ENCODE measurements around the gene SFI1. TPM values are rescaled to one million over a fixed set of nuclear protein-coding genes. Genes with fewer than 3 reads are reported as not detected.

Gene SFI1
- total and polyA plus RNA-seq, 2 of the 8 experiments (the other 6 are each of a cell fraction or from before 2014, with no cell fraction given), result 10.4 to 30.1 TPM

GRCh38 chr22:31532060-31532459 lies 35.7 kb downstream of the SFI1 start:
- CTCF ChIA-PET (ENCODE audit: partially characterized antibody), result interaction anchor here (0.6 to 2.8 kb wide), 3 partner anchors 13 to 51 kb away, joined by 3 to 13 read pairs (median 4); no protein-coding TSS in a partner anchor
- no peak overlapping the region for H3K18ac ChIP-seq (ENCODE audit: extremely low read depth, low read length)
- no peak overlapping the region for H3K56ac ChIP-seq (replicated peaks; ENCODE audit: insufficient read length, low read depth, low read length)
- H2BK15ac ChIP-seq (ENCODE audit: low read length), result no peak overlapping the region
- no peaks in the 10 kb centered on the region for H3K9me3 ChIP-seq (ENCODE audit: insufficient read depth in 2 of 2, low read depth in 1 of 2, low read length in 1 of 2)
- no peak overlapping the region for H4K8ac ChIP-seq (ENCODE audit: extremely low read depth, insufficient read depth, low read length)
- no peaks in the 10 kb centered on the region for H3K79me1 ChIP-seq (ENCODE audit: low read depth, low read length)
- H2BK12ac ChIP-seq (ENCODE audit: low read depth, low read length), result no peak overlapping the region
- no peak overlapping the region for H3K9ac ChIP-seq (replicated peaks in 1 of 4; ENCODE audit: extremely low read depth in 1 of 4, low read depth in 3 of 4, low read length in 3 of 4)
- POLR2A ChIA-PET (ENCODE audit: partially characterized antibody), result no interaction called here
- no peaks in the 10 kb centered on the region for H3K23me2 ChIP-seq (ENCODE audit: low read depth, low read length)
- H2AFZ ChIP-seq (ENCODE audit: low read length), result no peak overlapping the region
- H4K91ac ChIP-seq (replicated peaks; ENCODE audit: insufficient read length, low read length), result no peak overlapping the region
- no peaks in the 10 kb centered on the region for H3K27me3 ChIP-seq (replicated peaks in 1 of 4; ENCODE audit: control insufficient read depth in 3 of 4, extremely low read depth in 1 of 4, insufficient read depth in 3 of 4, low read length in 3 of 4)
- no peak overlapping the region for H3K14ac ChIP-seq (ENCODE audit: insufficient read length)
- H3K4ac ChIP-seq (replicated peaks; ENCODE audit: insufficient read length, low read depth, low read length), result no peak overlapping the region
- FAIRE-seq (no peak), DNase-seq (ENCODE audit: low read depth in 1 of 2, low spot score in 2 of 2) (no peak)
- H2BK20ac ChIP-seq (ENCODE audit: low read length), result no peak overlapping the region
- 86% methylated on average over 1 of the region's 1 CpG; no CpG with 5 or more reads in 1 of the 2 experiments for WGBS, 2 experiments (ENCODE audit: extremely low coverage in 1 of 2, insufficient coverage in 1 of 2, insufficient read length in 1 of 2, insufficient replicate concordance in 2 of 2, low coverage in 1 of 2, low lambda C conversion rate in 2 of 2, missing lambda C conversion rate in 1 of 2)
- H4K20me1 ChIP-seq (replicated peaks in 1 of 2; ENCODE audit: control insufficient read depth in 1 of 2, insufficient read depth in 2 of 2, low read length in 2 of 2), result no peaks in the 10 kb centered on the region
- no peaks in the 10 kb centered on the region for H3K36me3 ChIP-seq (ENCODE audit: control insufficient read depth in 2 of 4, insufficient read depth in 4 of 4, low read length in 3 of 4)
- H3K4me3 ChIP-seq (ENCODE audit: extremely low read depth in 1 of 4, insufficient read depth in 2 of 4, low read depth in 3 of 4, low read length in 4 of 4), result no peak overlapping the region
- no peaks in the 10 kb centered on the region for H3K4me1 ChIP-seq (replicated peaks in 1 of 4; ENCODE audit: control insufficient read depth in 3 of 4, insufficient read depth in 4 of 4, low read length in 3 of 4)
- no peak overlapping the region for H2BK120ac ChIP-seq (replicated peaks; ENCODE audit: low read depth, low read length)
- no peak overlapping the region for H2AK5ac ChIP-seq (ENCODE audit: low read depth, low read length)
- H2BK5ac ChIP-seq (ENCODE audit: low read depth, low read length), result no peak overlapping the region
- H3K23ac ChIP-seq (ENCODE audit: insufficient read length), result no peak overlapping the region
- no peak overlapping the region for H3K4me2 ChIP-seq (ENCODE audit: insufficient read depth in 1 of 2, low read depth in 2 of 2, low read length in 2 of 2)
- no peak overlapping the region for H4K5ac ChIP-seq (ENCODE audit: insufficient read length, low read depth, low read length)
- H3K79me2 ChIP-seq (ENCODE audit: control insufficient read depth in 1 of 2, insufficient read depth in 2 of 2, low read length in 2 of 2), result no peaks in the 10 kb centered on the region
- no peak overlapping the region for H3K27ac ChIP-seq (ENCODE audit: low read depth, low read length)
- TF ChIP-seq GABPA (IDR thresholded peaks at IDR 0.05; ENCODE audit: borderline replicate concordance, insufficient read depth, low read length) (no peak), BACH1 (IDR thresholded peaks at IDR 0.05; ENCODE audit: low read length) (no peak), SIRT6 (IDR thresholded peaks at IDR 0.05; ENCODE audit: low read length) (no peak), CREB1 (IDR thresholded peaks at IDR 0.05) (no peak), SRF (IDR thresholded peaks at IDR 0.05; ENCODE audit: low read depth, low read length) (no peak), TAF1 (IDR thresholded peaks at IDR 0.05; ENCODE audit: low read depth, low read length) (no peak), POU5F1 (IDR thresholded peaks at IDR 0.05; ENCODE audit: low read depth, low read length) (no peak), JUN (IDR thresholded peaks at IDR 0.05; ENCODE audit: low read depth, low read length) (no peak), GTF2F1 (IDR thresholded peaks at IDR 0.05; ENCODE audit: borderline replicate concordance, low read depth, low read length) (no peak), MAFK (IDR thresholded peaks at IDR 0.05; ENCODE audit: low read depth, low read length) (no peak)
